Measurements from ENCODE around the gene MYCL. TPM values are rescaled to one million over a fixed set of nuclear protein-coding genes. Genes with fewer than 3 reads are reported as not detected.

The MYCL gene
- total and polyA plus RNA-seq, 2 of the 8 experiments (the other 6 are each of a cell fraction or from before 2014, with no cell fraction given) = 20.3 to 28.8 TPM

GRCh38 chr1:39927538-39927937 is 25.8 kb upstream of the MYCL start (continued):
- TF ChIP-seq ATF2 (IDR thresholded peaks at IDR 0.05; ENCODE audit: low read length) (no peak), TAF7 (optimal IDR thresholded peaks at IDR 0.05; ENCODE audit: borderline replicate concordance, low read depth, low read length) (no peak), BACH1 (IDR thresholded peaks at IDR 0.05; ENCODE audit: low read length) (no peak), SP4 (IDR thresholded peaks at IDR 0.05; ENCODE audit: low read length) (no peak), RXRA (IDR thresholded peaks at IDR 0.05; ENCODE audit: insufficient read depth, low read depth, low read length) (no peak), KDM1A (IDR thresholded peaks at IDR 0.05; ENCODE audit: borderline replicate concordance, low read length) (no peak)

Measured in H1 (cell line).